HPDE6-E6E7 (cell line): ENCODE results near the gene PDYN.

Experiments used
- DNase-seq: peaks from one replicate; pipeline ENCODE4 v3.0.0; 2011; ENCODE audit warnings: missing footprints; ENCODE audit errors: extremely low spot score

The PDYN gene

GRCh38 chr20:1951436-1952115 is 42.3 kb downstream of the PDYN start:
- no peak for DNase-seq

GRCh38 chr20:1950836-1951235 is 43.0 kb downstream of the PDYN start:
- DNase-seq = no peak

- no peak for DNase-seq
Observed at GRCh38 chr20:1949347-1950100, 44.3 kb downstream of the PDYN start.

GRCh38 chr20:1947535-1947846 is 46.4 kb downstream of the PDYN start:
- DNase-seq = no peak

- no peak for DNase-seq
Observed at GRCh38 chr20:1946762-1947534, 46.9 kb downstream of the PDYN start.

- no peak for DNase-seq
Observed at GRCh38 chr20:1946442-1946761, 47.5 kb downstream of the PDYN start.

- DNase-seq = no peak
Observed at GRCh38 chr20:1945660-1946059, 48.2 kb downstream of the PDYN start.

GRCh38 chr20:1945134-1945618 is 48.7 kb downstream of the PDYN start:
- DNase-seq = no peak

- DNase-seq = no peak
Observed at GRCh38 chr20:1944345-1945091, 49.3 kb downstream of the PDYN start.

GRCh38 chr20:1943275-1944002 is 50.4 kb downstream of the PDYN start:
- DNase-seq = peak; percentile 53

- DNase-seq = no peak
Observed at GRCh38 chr20:1942486-1943274, 51.2 kb downstream of the PDYN start.

GRCh38 chr20:1942061-1942460 is 51.8 kb downstream of the PDYN start:
- DNase-seq = no peak

- peak; percentile 82 for DNase-seq
Observed at GRCh38 chr20:1941226-1941625, 52.6 kb downstream of the PDYN start.

GRCh38 chr20:1940581-1940980 is 53.3 kb downstream of the PDYN start:
- no peak for DNase-seq

GRCh38 chr20:1939270-1939595 is 54.6 kb downstream of the PDYN start:
- DNase-seq = no peak

GRCh38 chr20:1938464-1939269 is 55.2 kb downstream of the PDYN start:
- no peak for DNase-seq

GRCh38 chr20:1937316-1937976 is 56.4 kb downstream of the PDYN start:
- DNase-seq = no peak

GRCh38 chr20:1935696-1936366 is 58.0 kb downstream of the PDYN start:
- no peak for DNase-seq
